NCI-H446 (cell line): ENCODE measurements around the gene UBE2J1.
"Not testable (repeated sequence)": the region's sequence is repeated elsewhere in the genome, so short reads cannot be mapped to it uniquely, and the experiment has no call there.

ENCODE experiments used
- DNase-seq, 2 experiments: peaks; one replicate each; lab custom pipeline; 2025; lab: John Stamatoyannopoulos, UW

Gene UBE2J1

GRCh38 chr6:89352278-89353117 is at the start of gene UBE2J1:
Gene UBE2J1, minus strand, starts transcription at chr6:89352722. Its CDS starts 153 bp downstream, at chr6:89352569.
- DNase-seq = peak in 1 of 2 experiments; percentile 72

GRCh38 chr6:89400912-89401399 is 48.4 kb upstream of the UBE2J1 start:
- no peak for DNase-seq

- DNase-seq = no peak
Observed at GRCh38 chr6:89400050-89400449, 47.5 kb upstream of the UBE2J1 start.

- no peak for DNase-seq
Observed at GRCh38 chr6:89398762-89399525, 46.4 kb upstream of the UBE2J1 start.

- DNase-seq = not testable (repeated sequence)
Observed at GRCh38 chr6:89397884-89398283, 45.4 kb upstream of the UBE2J1 start.

- DNase-seq = no peak
Observed at GRCh38 chr6:89393659-89394058, 41.1 kb upstream of the UBE2J1 start.

GRCh38 chr6:89392823-89393222 is 40.3 kb upstream of the UBE2J1 start:
- DNase-seq = no peak

GRCh38 chr6:89388846-89389245 is 36.3 kb upstream of the UBE2J1 start:
- DNase-seq = no peak

- DNase-seq = no peak
Observed at GRCh38 chr6:89387516-89388201, 35.1 kb upstream of the UBE2J1 start.

GRCh38 chr6:89386917-89387491 is 34.5 kb upstream of the UBE2J1 start:
- DNase-seq = no peak

- DNase-seq = no peak
Observed at GRCh38 chr6:89385846-89386245, 33.3 kb upstream of the UBE2J1 start.

GRCh38 chr6:89385156-89385667 is 32.7 kb upstream of the UBE2J1 start:
- DNase-seq = peak; percentile 87 to 90

- DNase-seq = no peak
Observed at GRCh38 chr6:89381031-89381430, 28.5 kb upstream of the UBE2J1 start.

GRCh38 chr6:89379281-89379680 is 26.8 kb upstream of the UBE2J1 start:
- peak; percentile 12 to 80 for DNase-seq

- no peak for DNase-seq
Observed at GRCh38 chr6:89378628-89379027, 26.1 kb upstream of the UBE2J1 start.

- DNase-seq = peak in 1 of 2 experiments; percentile 41
Observed at GRCh38 chr6:89375427-89376267, 23.1 kb upstream of the UBE2J1 start.

- DNase-seq = no peak
Observed at GRCh38 chr6:89372506-89372901, 20.0 kb upstream of the UBE2J1 start.

GRCh38 chr6:89371849-89372505 is 19.5 kb upstream of the UBE2J1 start:
- DNase-seq = peak; percentile 46 to 70

- DNase-seq = no peak
Observed at GRCh38 chr6:89368999-89369398, 16.5 kb upstream of the UBE2J1 start.

- DNase-seq = peak; percentile 49 to 70
Observed at GRCh38 chr6:89368107-89368506, 15.6 kb upstream of the UBE2J1 start.
